Panc1 (cell line): ENCODE results near the gene FGF9. TPM values are rescaled to one million over a fixed set of nuclear protein-coding genes. Genes with fewer than 3 reads are reported as not detected.
A peak's percentile ranks its signal among the peaks of the same experiment; 100 is the strongest.

Source experiments
- ATAC-seq: fragments of 200-7000 bp; cut with Tn5 transposase; 2 replicates; pipeline ENCODE4 v1.9.1; 2020; ENCODE audit warnings: mild to moderate bottlenecking, moderate library complexity
- BruUV-seq: library from RNA; stranded (reverse); fragments of 400-500 nt; replicated peaks from 2 replicates; lab custom pipeline; 2021; lab: Mats Ljungman, UMichigan
- CTCF ChIA-PET: fragments of 300-600 bp; sonication (Branson Sonifier 250); formaldehyde crosslinking; loops from one replicate; lab custom pipeline; 2022; ENCODE audit warnings: antibody characterized with exemption; lab: Charles Lee
- POLR2A ChIA-PET: fragments of 300-600 bp; sonication (Branson Sonifier 250); formaldehyde crosslinking; loops from one replicate; lab custom pipeline; 2022; ENCODE audit warnings: antibody characterized with exemption; lab: Charles Lee
- DNase-seq: peaks from one replicate; pipeline ENCODE4 v3.0.0-alpha.2; 2010; ENCODE audit warnings: low read depth, low spot score
- H3K27ac ChIP-seq: 2 replicates; pipeline ENCODE4 v1.5.1; 2011; ENCODE audit warnings: mild to moderate bottlenecking, low read length, inconsistent platforms
- H3K27me3 ChIP-seq: fragments of 200-500 bp; sonication (Bioruptor generic); 2 replicates; pipeline ENCODE4 v1.6.0; 2014; ENCODE audit warnings: low read length, inconsistent platforms; ENCODE audit not compliant: control insufficient read depth, insufficient read depth
- H3K36me3 ChIP-seq: fragments of 200-500 bp; sonication (Bioruptor generic); 2 replicates; pipeline ENCODE4 v1.5.1; 2014; ENCODE audit warnings: inconsistent platforms, mild to moderate bottlenecking, low read length, moderate library complexity; ENCODE audit not compliant: control insufficient read depth, insufficient read depth
- H3K4me1 ChIP-seq: 2 replicates; pipeline ENCODE4 v1.5.1; 2011; ENCODE audit warnings: inconsistent platforms, mild to moderate bottlenecking, low read length, moderate library complexity; ENCODE audit not compliant: control insufficient read depth, insufficient read depth
- H3K4me3 ChIP-seq, 2 experiments: 2 replicates each; pipeline ENCODE4 v1.5.1; 2011 to 2012; ENCODE audit warnings: low read depth in 2 of 2, low read length in 2 of 2, mild to moderate bottlenecking in 2 of 2, inconsistent platforms in 1 of 2, moderate library complexity in 1 of 2
- H3K9me3 ChIP-seq: fragments of 200-500 bp; sonication (Bioruptor generic); 2 replicates; pipeline ENCODE4 v1.5.1; 2014; ENCODE audit warnings: low read depth, mild to moderate bottlenecking, inconsistent platforms, low read length, moderate library complexity; ENCODE audit not compliant: control insufficient read depth, insufficient read depth
- POLR2AphosphoS5 ChIP-seq: IDR thresholded peaks from 2 replicates; pipeline ENCODE4 v1.6.1; 2012; ENCODE audit warnings: mild to moderate bottlenecking, low read depth, low read length, moderate library complexity
- REST ChIP-seq, 2 experiments: IDR thresholded peaks; 2 replicates each; pipeline ENCODE4 v1.6.1; 2011 to 2012; ENCODE audit warnings: low read depth in 2 of 2, control low read depth in 1 of 2, low read length in 1 of 2, mild to moderate bottlenecking in 1 of 2, moderate library complexity in 1 of 2; ENCODE audit not compliant: insufficient read depth in 1 of 2
- SIN3A ChIP-seq: IDR thresholded peaks from 2 replicates; pipeline ENCODE4 v1.6.1; 2012; ENCODE audit warnings: low read depth, mild to moderate bottlenecking, low read length, moderate library complexity, borderline replicate concordance; ENCODE audit not compliant: insufficient read depth
- TCF7L2 ChIP-seq: IDR thresholded peaks from 2 replicates; pipeline ENCODE4 v1.6.1; 2011; ENCODE audit warnings: mild to moderate bottlenecking, low read depth, low read length, inconsistent platforms
- in situ Hi-C: cut with HindIII; loops from 2 replicates; pipeline ENCODE4 v1.10.0; 2016; ENCODE audit warnings: low sequenced_read_pairs, low pct_unique_long_range_greater_than_20kb
- intact Hi-C: fragments of 100-400 bp; cut with micrococcal nuclease; formaldehyde crosslinking; loops from one replicate; pipeline ENCODE4 v1.10.0; 2022; ENCODE audit not compliant: unreplicated experiment
- total RNA-seq: library from RNA; stranded (reverse); gene quantifications from one replicate; pipeline ENCODE4 v1.2.1, GENCODE V29; 2021; ENCODE audit not compliant: unreplicated experiment
- TF ChIP-seq, protein P1 (sequence below): fragments of 450-650 bp; IDR thresholded peaks from 2 replicates; pipeline ENCODE4 v1.5.1; 2017; ENCODE audit warnings: mild to moderate bottlenecking

FGF9 gene
- total RNA-seq, 1 experiment from 2014 or later, result not detected

DNA sequence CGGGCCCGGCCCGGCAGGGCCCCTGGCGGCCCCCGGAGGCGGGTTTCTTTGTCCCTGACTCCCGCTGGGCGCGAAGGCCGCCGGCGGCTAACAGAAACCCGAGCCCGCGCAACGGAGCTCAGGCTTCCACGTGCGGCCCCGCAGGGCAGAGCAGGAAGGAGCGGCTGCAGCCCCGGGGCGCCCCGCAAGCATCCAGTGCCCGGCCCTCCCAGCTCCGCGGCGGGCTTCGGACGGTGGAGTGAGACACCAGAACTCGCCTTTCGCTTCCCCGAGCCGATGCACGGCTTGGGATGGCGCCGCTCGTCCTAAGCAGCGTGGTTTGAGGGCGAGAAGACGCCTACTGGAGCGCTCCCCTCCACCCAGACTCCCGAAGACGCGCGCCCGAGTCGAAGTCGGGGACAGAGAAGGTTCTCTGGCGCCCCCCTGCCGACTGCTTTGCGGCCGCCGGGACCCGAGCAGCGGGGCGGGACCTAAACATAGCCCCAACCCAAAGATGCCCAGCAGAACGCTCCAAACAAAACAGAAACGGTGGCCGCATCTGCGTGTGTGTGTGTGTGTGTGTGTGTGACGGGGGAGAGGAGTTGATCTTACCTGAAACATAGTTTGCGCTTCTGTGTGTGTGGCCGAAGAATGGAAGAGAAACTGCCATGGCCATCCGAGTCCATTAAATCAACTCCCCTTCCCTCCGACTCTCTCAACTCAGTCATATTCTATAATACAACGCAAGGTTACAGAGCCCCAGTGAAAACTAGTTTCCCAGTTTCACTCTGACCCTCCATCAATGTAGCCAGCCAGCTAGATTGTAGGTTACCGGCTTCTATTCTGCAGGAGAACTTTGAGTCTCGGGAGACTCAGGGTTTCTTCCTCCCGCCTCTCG is 629 bp upstream of the FGF9 start:
- H3K27me3 ChIP-seq, result peaks cover 20% of the 10 kb centered on the region
- peak overlapping the region; percentile 39 to 44 for H3K4me3 ChIP-seq
- no peak for TF ChIP-seq REST (IDR thresholded peaks at IDR 0.05; ENCODE audit: insufficient read depth in 1 of 2, low read depth in 2 of 2, low read length in 1 of 2)
- TF ChIP-seq, protein P1, sequence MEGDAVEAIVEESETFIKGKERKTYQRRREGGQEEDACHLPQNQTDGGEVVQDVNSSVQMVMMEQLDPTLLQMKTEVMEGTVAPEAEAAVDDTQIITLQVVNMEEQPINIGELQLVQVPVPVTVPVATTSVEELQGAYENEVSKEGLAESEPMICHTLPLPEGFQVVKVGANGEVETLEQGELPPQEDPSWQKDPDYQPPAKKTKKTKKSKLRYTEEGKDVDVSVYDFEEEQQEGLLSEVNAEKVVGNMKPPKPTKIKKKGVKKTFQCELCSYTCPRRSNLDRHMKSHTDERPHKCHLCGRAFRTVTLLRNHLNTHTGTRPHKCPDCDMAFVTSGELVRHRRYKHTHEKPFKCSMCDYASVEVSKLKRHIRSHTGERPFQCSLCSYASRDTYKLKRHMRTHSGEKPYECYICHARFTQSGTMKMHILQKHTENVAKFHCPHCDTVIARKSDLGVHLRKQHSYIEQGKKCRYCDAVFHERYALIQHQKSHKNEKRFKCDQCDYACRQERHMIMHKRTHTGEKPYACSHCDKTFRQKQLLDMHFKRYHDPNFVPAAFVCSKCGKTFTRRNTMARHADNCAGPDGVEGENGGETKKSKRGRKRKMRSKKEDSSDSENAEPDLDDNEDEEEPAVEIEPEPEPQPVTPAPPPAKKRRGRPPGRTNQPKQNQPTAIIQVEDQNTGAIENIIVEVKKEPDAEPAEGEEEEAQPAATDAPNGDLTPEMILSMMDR, result peak; percentile 45
- ChIA-PET POLR2A (interaction anchor here (0.5 to 0.6 kb wide), 2 partner anchors 10 to 50 kb away, joined by 3 read pairs; no protein-coding TSS in a partner anchor), CTCF (interaction anchor here (0.7 kb wide), 1 partner anchor 350 kb away, joined by 3 read pairs; no protein-coding TSS in a partner anchor)
- H3K27ac ChIP-seq, result no peak overlapping the region
- H3K36me3 ChIP-seq, result no peaks in the 10 kb centered on the region; the same call in 1 of the 2 replicates
- in situ Hi-C loops, result no loop called here
- BruUV-seq, result no TSS peak
- H3K9me3 ChIP-seq, result no peaks in the 10 kb centered on the region
- DNase-seq, result no peak
- peaks cover 3% of the 10 kb centered on the region for H3K4me1 ChIP-seq
- ATAC-seq, result peak; percentile 43
- intact Hi-C loops, result no loop called here

- H3K27me3 ChIP-seq, result peaks cover 30% of the 10 kb centered on the region
- in situ Hi-C loops, result no loop called here
Measured at GRCh38 chr13:21671620-21672286, 880 bp downstream of the FGF9 start.

More at GRCh38 chr13:21671620-21672286, 880 bp downstream of the FGF9 start:
- ChIA-PET POLR2A (no interaction called here), CTCF (no interaction called here)
- TF ChIP-seq SIN3A (no peak), POLR2AphosphoS5 (no peak), TCF7L2 (no peak), REST (IDR thresholded peaks at IDR 0.05; ENCODE audit: insufficient read depth in 1 of 2, low read depth in 2 of 2, low read length in 1 of 2) (no peak)
- TF ChIP-seq, protein P1, result no peak
- DNase-seq (no peak), ATAC-seq (no peak)
- intact Hi-C loops, result no loop called here
- Histone ChIP-seq H3K36me3 (no peaks in the 10 kb centered on the region; the same call in 1 of the 2 replicates), H3K9me3 (no peaks in the 10 kb centered on the region), H3K4me3 (peak overlapping the region in 1 of 2 experiments; percentile 39; a peak in 1 of 4 replicates), H3K4me1 (peaks cover 3% of the 10 kb centered on the region), H3K27ac (no peak overlapping the region)
- no TSS peak for BruUV-seq
